Right lobe of liver (tissue), 4 donors: ENCODE results near the gene KCNA3.

Source experiments
- POLR2A ChIP-seq: fragments of 450-650 bp; IDR thresholded peaks from one replicate; pipeline ENCODE4 v1.6.1; 2017; ENCODE audit warnings: antibody characterized with exemption, mild to moderate bottlenecking
- TF ChIP-seq, protein P1 (sequence below), 4 donors: fragments of 200-600 bp in 3 of 4; fragments of 450-650 bp in 1 of 4; IDR thresholded peaks; one replicate each; pipeline versions ENCODE4 v1.5.1 to v1.8.0; 2016 to 2022; ENCODE audit warnings: antibody characterized with exemption in 4 of 4, mild to moderate bottlenecking in 2 of 4
- donor health status: DM: no; HTN: no; CAD: no.
- donor health status: DM: no; HTN: no; CAD: no.
- donor health status: DM: no; HTN: yes; CAD: no.

DNA sequence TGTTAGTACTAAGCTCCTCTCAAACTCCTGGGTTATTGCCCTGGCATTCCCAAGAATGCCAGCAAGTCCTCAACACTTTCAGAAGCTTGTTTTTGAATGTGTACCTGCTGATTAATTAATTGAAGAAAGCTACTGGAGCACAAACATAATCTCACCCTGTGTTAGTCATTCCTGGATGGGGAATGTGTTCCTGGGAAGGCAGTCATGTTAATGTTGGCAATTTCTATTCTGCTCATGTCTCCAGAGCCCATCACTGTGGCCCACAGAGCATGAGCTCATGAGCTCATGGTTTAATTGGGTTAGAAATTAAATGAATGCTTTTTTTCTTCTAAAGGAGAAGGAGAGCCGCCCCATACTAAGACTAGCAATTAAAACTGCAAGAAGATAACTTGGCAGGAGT, 31.9 kb upstream of the KCNA3 start:
- TF ChIP-seq, protein P1, sequence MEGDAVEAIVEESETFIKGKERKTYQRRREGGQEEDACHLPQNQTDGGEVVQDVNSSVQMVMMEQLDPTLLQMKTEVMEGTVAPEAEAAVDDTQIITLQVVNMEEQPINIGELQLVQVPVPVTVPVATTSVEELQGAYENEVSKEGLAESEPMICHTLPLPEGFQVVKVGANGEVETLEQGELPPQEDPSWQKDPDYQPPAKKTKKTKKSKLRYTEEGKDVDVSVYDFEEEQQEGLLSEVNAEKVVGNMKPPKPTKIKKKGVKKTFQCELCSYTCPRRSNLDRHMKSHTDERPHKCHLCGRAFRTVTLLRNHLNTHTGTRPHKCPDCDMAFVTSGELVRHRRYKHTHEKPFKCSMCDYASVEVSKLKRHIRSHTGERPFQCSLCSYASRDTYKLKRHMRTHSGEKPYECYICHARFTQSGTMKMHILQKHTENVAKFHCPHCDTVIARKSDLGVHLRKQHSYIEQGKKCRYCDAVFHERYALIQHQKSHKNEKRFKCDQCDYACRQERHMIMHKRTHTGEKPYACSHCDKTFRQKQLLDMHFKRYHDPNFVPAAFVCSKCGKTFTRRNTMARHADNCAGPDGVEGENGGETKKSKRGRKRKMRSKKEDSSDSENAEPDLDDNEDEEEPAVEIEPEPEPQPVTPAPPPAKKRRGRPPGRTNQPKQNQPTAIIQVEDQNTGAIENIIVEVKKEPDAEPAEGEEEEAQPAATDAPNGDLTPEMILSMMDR (IDR thresholded peaks at IDR 0.05): no peak
- TF ChIP-seq POLR2A: no peak
